DOHH2 (cell line): ENCODE data around the gene HIBCH.

ENCODE experiments used
- EZH2phosphoT487 ChIP-seq: fragments of 200-600 bp; sonication (generic); IDR thresholded peaks from 2 replicates; pipeline ENCODE4 v1.6.1; 2017; ENCODE audit warnings: borderline replicate concordance, mild to moderate bottlenecking, antibody characterized with exemption, low read length, moderate library complexity, mixed read lengths
- TF ChIP-seq, protein P1 (sequence below): fragments of 200-600 bp; sonication (generic); IDR thresholded peaks from one replicate; pipeline ENCODE4 v1.5.1; 2014; ENCODE audit warnings: antibody characterized with exemption, mild to moderate bottlenecking, low read depth, low read length; ENCODE audit not compliant: poor library complexity, severe bottlenecking

DNA sequence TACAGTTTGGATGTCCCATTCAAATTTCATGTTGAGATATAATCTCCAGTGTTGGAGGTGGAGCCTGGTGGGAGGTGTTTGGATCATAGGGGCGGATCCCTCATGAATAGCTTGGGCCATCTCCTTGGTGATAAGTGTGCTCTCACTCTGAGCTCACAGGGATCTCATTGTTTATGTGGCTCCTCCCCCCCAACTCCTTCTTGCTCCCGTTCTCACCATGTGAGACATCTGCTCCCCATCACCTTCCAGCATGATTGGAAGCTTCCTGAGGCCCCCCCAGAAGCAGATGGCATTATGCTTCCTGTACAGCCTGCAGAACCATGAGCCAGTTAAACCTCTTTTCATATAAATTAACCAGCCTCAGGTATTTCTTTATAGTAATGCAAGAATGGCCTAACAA lies 20.7 kb upstream of the HIBCH start:
- TF ChIP-seq, protein P1, sequence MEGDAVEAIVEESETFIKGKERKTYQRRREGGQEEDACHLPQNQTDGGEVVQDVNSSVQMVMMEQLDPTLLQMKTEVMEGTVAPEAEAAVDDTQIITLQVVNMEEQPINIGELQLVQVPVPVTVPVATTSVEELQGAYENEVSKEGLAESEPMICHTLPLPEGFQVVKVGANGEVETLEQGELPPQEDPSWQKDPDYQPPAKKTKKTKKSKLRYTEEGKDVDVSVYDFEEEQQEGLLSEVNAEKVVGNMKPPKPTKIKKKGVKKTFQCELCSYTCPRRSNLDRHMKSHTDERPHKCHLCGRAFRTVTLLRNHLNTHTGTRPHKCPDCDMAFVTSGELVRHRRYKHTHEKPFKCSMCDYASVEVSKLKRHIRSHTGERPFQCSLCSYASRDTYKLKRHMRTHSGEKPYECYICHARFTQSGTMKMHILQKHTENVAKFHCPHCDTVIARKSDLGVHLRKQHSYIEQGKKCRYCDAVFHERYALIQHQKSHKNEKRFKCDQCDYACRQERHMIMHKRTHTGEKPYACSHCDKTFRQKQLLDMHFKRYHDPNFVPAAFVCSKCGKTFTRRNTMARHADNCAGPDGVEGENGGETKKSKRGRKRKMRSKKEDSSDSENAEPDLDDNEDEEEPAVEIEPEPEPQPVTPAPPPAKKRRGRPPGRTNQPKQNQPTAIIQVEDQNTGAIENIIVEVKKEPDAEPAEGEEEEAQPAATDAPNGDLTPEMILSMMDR = no peak
- no peak for TF ChIP-seq EZH2phosphoT487
